H1 (cell line): ENCODE measurements around the gene CLCNKB.

Experiments used
- CREB1 ChIP-seq: IDR thresholded peaks from 2 replicates; pipeline ENCODE4 v1.6.1; 2012; ENCODE audit warnings: inconsistent platforms
- EP300 ChIP-seq, 2 experiments: IDR thresholded peaks; 1 replicate in 1 of 2; 2 replicates in 1 of 2; pipeline ENCODE4 v1.6.1; 2011 to 2012; ENCODE audit warnings: low read depth in 2 of 2, low read length in 2 of 2, mild to moderate bottlenecking in 2 of 2, borderline replicate concordance in 1 of 2, inconsistent platforms in 1 of 2, moderate library complexity in 1 of 2
- FOSL1 ChIP-seq: IDR thresholded peaks from 2 replicates; pipeline ENCODE4 v1.6.1; 2011; ENCODE audit warnings: mild to moderate bottlenecking, low read depth, low read length, moderate library complexity; ENCODE audit not compliant: insufficient read depth
- GABPA ChIP-seq: IDR thresholded peaks from 2 replicates; pipeline ENCODE4 v1.6.1; 2011; ENCODE audit warnings: mild to moderate bottlenecking, low read length, moderate library complexity, borderline replicate concordance; ENCODE audit not compliant: insufficient read depth
- POLR2A ChIP-seq, 2 experiments: IDR thresholded peaks; 1 replicate in 1 of 2; 2 replicates in 1 of 2; pipeline ENCODE4 v1.6.1; 2011; ENCODE audit warnings: low read depth in 2 of 2, low read length in 2 of 2, mild to moderate bottlenecking in 2 of 2; ENCODE audit errors: control extremely low read depth in 1 of 2
- RAD21 ChIP-seq, 2 experiments: IDR thresholded peaks in 1 of 2; conservative IDR thresholded peaks in 1 of 2; 2 replicates each; pipeline ENCODE4 v1.6.1; 2011; ENCODE audit warnings: low read depth in 2 of 2, low read length in 2 of 2, improper control_type of control experiment in 1 of 2, inconsistent platforms in 1 of 2, mild to moderate bottlenecking in 1 of 2, moderate library complexity in 1 of 2
- RXRA ChIP-seq: IDR thresholded peaks from 2 replicates; pipeline ENCODE4 v1.6.1; 2011; ENCODE audit warnings: low read depth, mild to moderate bottlenecking, low read length, moderate library complexity; ENCODE audit not compliant: insufficient read depth
- SIN3A ChIP-seq, 2 experiments: IDR thresholded peaks in 1 of 2; conservative IDR thresholded peaks in 1 of 2; 2 replicates each; pipeline ENCODE4 v1.6.1; 2011 to 2012; ENCODE audit warnings: low read length in 2 of 2, improper control_type of control experiment in 1 of 2, low read depth in 1 of 2, mild to moderate bottlenecking in 1 of 2
- SIX5 ChIP-seq: IDR thresholded peaks from 2 replicates; pipeline ENCODE4 v1.6.1; 2011; ENCODE audit warnings: mild to moderate bottlenecking, low read depth, low read length
- TAF1 ChIP-seq: IDR thresholded peaks from 2 replicates; pipeline ENCODE4 v1.6.1; 2011; ENCODE audit warnings: mild to moderate bottlenecking, low read depth, low read length
- TBP ChIP-seq: IDR thresholded peaks from 2 replicates; pipeline ENCODE4 v1.6.1; 2011; ENCODE audit warnings: low read depth, low read length, improper control_type of control experiment
- TF ChIP-seq, protein P1 (sequence below), 3 experiments: IDR thresholded peaks; 1 replicate in 2 of 3; 2 replicates in 1 of 3; pipeline versions ENCODE4 v1.5.1 to v1.6.1; 2011; ENCODE audit warnings: low read length in 3 of 3, mild to moderate bottlenecking in 3 of 3, inconsistent platforms in 2 of 3, low read depth in 1 of 3, moderate library complexity in 1 of 3; ENCODE audit not compliant: insufficient read depth in 1 of 3; ENCODE audit errors: control extremely low read depth in 1 of 3
- TF ChIP-seq, protein P2 (sequence below): IDR thresholded peaks from 2 replicates; pipeline ENCODE4 v1.6.1; 2012; ENCODE audit warnings: low read length, inconsistent platforms

- TF ChIP-seq FOSL1, result no peak
- TF ChIP-seq, protein P1, sequence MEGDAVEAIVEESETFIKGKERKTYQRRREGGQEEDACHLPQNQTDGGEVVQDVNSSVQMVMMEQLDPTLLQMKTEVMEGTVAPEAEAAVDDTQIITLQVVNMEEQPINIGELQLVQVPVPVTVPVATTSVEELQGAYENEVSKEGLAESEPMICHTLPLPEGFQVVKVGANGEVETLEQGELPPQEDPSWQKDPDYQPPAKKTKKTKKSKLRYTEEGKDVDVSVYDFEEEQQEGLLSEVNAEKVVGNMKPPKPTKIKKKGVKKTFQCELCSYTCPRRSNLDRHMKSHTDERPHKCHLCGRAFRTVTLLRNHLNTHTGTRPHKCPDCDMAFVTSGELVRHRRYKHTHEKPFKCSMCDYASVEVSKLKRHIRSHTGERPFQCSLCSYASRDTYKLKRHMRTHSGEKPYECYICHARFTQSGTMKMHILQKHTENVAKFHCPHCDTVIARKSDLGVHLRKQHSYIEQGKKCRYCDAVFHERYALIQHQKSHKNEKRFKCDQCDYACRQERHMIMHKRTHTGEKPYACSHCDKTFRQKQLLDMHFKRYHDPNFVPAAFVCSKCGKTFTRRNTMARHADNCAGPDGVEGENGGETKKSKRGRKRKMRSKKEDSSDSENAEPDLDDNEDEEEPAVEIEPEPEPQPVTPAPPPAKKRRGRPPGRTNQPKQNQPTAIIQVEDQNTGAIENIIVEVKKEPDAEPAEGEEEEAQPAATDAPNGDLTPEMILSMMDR (IDR thresholded peaks at IDR 0.05; ENCODE audit: control extremely low read depth in 1 of 3, insufficient read depth in 1 of 3, low read depth in 1 of 3, low read length in 3 of 3), result no peak
- no peak for TF ChIP-seq POLR2A (IDR thresholded peaks at IDR 0.05; ENCODE audit: control extremely low read depth in 1 of 2, low read depth in 2 of 2, low read length in 2 of 2)
- no peak for TF ChIP-seq CREB1
- TF ChIP-seq GABPA, result no peak
- TF ChIP-seq RXRA, result no peak
- no peak for TF ChIP-seq RAD21 (IDR thresholded peaks at IDR 0.05 in 1 of 2, conservative IDR thresholded peaks at IDR 0.05 in 1 of 2; ENCODE audit: low read depth in 2 of 2, low read length in 2 of 2)
- no peak for TF ChIP-seq TAF1
- no peak for TF ChIP-seq SIX5
- TF ChIP-seq SIN3A (conservative IDR thresholded peaks at IDR 0.05 in 1 of 2, IDR thresholded peaks at IDR 0.05 in 1 of 2; ENCODE audit: low read depth in 1 of 2, low read length in 2 of 2), result no peak
- TF ChIP-seq TBP, result no peak
- no peak for TF ChIP-seq EP300 (IDR thresholded peaks at IDR 0.05; ENCODE audit: borderline replicate concordance in 1 of 2, low read depth in 2 of 2, low read length in 2 of 2)
- TF ChIP-seq, protein P2, sequence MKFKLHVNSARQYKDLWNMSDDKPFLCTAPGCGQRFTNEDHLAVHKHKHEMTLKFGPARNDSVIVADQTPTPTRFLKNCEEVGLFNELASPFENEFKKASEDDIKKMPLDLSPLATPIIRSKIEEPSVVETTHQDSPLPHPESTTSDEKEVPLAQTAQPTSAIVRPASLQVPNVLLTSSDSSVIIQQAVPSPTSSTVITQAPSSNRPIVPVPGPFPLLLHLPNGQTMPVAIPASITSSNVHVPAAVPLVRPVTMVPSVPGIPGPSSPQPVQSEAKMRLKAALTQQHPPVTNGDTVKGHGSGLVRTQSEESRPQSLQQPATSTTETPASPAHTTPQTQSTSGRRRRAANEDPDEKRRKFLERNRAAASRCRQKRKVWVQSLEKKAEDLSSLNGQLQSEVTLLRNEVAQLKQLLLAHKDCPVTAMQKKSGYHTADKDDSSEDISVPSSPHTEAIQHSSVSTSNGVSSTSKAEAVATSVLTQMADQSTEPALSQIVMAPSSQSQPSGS, result no peak
Measured at GRCh38 chr1:16063226-16063829, 19.7 kb downstream of the CLCNKB start.
